Measurements from ENCODE around the gene SBF2.
"Not testable (repeated sequence)": the region's sequence is repeated elsewhere in the genome, so short reads cannot be mapped to it uniquely, and the experiment has no call there.

Gene SBF2

DNA sequence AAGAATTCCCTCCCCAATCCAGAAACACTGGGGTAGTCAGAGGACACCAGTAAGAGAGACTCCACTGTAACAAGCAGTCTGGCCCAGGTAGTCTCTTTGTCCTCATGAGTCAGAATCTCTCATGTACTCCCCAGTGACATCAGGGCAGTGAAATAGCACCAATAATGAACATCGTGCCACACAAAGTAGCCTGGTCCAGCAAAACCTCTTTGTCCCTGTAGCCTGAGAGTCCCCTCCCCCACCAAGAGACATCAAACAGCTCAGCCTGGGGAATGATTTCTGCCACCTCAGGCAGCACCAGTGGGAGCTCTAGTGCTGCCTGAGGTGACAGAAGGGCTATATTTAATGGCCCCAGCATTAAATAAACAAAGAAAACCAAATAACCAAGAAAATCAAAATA, 88.1 kb downstream of the SBF2 start:
- DNase-seq (ENCODE audit: low read depth in 2 of 2, low spot score in 1 of 2), result no peak

GRCh38 chr11:10204021-10204420, 90.0 kb downstream of the SBF2 start:
- DNase-seq (ENCODE audit: low read depth in 2 of 2, low spot score in 1 of 2), result no peak

- no peak for DNase-seq (ENCODE audit: low read depth in 2 of 2, low spot score in 1 of 2)
These were observed 92.7 kb downstream of the SBF2 start for GRCh38 chr11:10201343-10201742.

- no peak for DNase-seq (ENCODE audit: low read depth in 2 of 2, low spot score in 1 of 2)
These were observed 96.9 kb downstream of the SBF2 start for GRCh38 chr11:10197091-10197490.

DNA sequence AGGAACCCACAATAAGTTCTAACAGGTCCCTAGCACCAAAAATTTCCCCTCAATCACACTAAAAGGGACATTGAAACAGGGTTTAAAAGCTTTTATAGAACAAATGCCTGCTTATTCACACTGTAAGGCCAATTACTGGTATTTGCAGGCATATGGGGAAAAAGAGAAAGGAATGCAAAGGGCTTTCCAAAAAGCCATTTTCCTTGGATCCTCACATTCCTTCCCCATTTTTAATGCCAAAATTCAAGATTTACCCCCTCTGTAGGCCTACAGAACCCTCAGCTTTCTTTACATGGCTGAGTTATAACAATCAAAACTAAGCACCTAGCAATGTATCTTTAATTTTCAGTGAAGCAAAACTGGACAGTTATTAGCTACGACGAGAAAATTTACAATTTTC, 102.0 kb downstream of the SBF2 start:
- DNase-seq (ENCODE audit: low read depth in 2 of 2, low spot score in 1 of 2), result no peak

GRCh38 chr11:10181811-10182210, 112.2 kb downstream of the SBF2 start:
- DNase-seq (ENCODE audit: low read depth in 2 of 2, low spot score in 1 of 2), result no peak

- DNase-seq (ENCODE audit: low read depth in 2 of 2, low spot score in 1 of 2), result no peak
These were observed 129.4 kb downstream of the SBF2 start for GRCh38 chr11:10164621-10165020.

DNA sequence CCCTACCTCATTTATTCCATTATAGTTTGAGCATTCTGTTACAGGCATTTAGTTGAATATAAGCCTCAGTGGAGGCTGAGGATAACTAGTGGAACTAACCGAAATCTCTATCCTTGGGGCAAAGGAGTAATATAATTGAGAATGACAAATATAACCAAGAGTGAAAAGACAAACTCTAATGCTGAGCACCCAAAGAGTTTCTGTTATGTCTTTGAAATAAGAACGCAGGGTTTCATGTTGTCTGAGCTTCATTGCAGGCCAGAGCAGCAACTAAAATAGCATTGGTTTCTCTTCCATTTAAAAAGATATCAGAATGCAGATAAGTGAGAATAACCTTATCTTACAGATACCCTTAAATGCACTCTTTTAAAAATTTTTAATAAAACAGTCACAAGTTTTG, 131.8 kb downstream of the SBF2 start:
- no peak for DNase-seq (ENCODE audit: low read depth in 2 of 2, low spot score in 1 of 2)

DNA sequence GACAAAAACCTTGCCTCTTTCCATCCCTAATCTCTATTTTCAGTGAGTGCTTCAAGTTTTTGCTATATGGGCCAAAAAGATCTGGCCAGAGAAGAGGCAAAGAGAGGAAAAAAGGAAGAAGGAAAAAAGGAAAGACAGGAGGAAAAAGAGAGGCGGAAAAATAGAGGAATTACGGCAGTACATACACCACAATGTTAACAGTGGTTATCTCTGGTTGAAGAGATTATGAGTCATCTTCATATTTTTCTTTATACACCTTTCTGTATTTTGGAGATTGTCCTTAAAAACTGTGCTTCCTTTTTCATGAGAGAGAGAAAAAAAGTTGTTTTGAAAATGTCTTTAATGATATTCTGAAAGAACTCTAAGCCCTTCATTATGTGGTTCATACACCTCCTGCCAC, 133.7 kb downstream of the SBF2 start:
- DNase-seq (ENCODE audit: low read depth in 2 of 2, low spot score in 1 of 2), result no peak

DNA sequence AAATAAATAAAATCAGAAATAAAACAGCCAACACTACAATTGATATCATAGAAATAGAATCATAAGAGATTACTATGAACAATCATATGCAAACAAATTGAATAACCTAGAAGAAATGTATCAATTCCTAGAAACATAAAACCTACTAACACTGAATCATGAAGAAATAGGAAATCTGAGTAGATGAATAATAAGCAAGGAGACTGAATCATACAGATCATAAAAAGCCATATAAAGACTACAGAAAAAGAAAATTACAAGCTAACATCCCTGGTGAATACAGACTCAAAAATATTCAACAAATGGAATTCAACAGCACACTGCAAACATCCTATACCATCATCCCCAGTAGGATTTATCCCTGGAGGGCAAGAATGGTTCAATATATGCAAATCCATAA, 135.6 kb downstream of the SBF2 start:
- no peak for DNase-seq (ENCODE audit: low read depth in 2 of 2, low spot score in 1 of 2)

DNA sequence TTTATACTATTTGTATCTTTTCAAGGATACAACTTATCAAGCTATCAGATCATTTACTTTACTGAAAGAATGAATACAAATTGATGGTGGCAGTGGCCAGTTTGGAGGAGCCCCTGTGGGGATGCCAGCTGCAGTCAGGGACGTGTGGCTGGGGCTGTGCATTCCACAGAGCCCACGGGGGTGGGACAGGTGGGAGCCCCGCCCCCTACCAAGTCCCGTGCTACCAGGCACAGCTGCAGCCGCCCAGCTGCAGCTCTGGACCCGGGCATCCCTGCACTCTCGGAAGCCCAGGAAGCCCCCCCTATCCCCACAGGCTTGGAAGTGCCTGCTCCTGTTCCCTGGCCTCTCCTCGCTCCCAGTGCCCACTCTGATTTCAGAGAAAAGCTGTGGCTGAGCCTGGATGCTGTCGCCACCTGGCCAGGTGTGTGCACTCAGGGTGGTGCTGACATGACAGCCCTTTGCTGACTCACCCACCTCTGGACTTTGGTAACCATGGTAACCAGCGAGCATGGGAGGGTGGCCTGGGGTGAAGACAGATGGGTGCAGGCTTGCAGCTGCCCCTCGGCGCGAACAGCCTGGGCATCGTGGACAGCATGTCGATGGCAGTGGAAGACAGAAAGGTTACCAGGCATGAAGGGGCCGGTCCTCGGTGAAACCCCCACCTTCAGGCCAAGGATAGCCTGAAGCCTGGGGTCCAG, 138.1 kb downstream of the SBF2 start:
- no peak for DNase-seq (ENCODE audit: low read depth in 2 of 2, low spot score in 1 of 2)

GRCh38 chr11:10150800-10151199, 143.2 kb downstream of the SBF2 start:
- no peak for DNase-seq (ENCODE audit: low read depth in 2 of 2, low spot score in 1 of 2)

DNA sequence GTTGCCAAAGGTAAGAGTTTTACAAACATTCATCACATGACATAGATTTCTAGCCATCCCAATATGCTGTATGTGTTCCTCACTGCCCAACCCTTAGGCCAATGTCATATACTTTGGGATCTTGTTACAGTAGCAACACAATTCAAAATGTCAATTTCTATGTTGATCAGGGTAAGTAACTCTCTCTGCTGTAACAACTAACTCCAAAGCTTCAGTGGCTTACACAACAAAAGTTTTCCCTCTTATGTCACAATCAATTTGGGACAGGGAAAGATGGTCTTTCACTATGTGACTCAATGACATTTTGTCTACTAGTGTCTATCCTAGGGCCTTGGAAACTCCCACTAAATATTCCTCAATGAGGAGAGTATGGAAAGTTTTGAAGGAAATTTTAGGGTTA, 144.5 kb downstream of the SBF2 start:
- no peak for DNase-seq (ENCODE audit: low read depth in 2 of 2, low spot score in 1 of 2)

DNA sequence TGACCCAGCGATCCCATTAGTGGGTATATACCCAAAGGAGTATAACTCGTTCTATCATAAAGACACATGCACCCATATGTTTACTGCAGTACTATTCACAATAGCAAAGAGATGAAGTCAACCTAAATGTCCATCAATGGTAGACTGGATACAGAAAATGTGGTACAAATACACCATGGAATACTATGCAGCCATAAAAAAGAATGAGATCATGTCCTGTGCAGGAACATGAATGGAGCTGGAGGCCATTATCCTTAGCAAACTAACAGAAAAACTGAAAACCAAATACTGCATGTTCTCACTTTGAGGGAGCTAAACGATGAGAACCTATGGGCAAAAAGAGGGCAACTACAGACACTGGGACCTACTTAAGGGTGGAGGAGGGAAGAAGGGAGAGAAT, 146.8 kb downstream of the SBF2 start:
- DNase-seq (ENCODE audit: low read depth in 2 of 2, low spot score in 1 of 2), result no peak

DNA sequence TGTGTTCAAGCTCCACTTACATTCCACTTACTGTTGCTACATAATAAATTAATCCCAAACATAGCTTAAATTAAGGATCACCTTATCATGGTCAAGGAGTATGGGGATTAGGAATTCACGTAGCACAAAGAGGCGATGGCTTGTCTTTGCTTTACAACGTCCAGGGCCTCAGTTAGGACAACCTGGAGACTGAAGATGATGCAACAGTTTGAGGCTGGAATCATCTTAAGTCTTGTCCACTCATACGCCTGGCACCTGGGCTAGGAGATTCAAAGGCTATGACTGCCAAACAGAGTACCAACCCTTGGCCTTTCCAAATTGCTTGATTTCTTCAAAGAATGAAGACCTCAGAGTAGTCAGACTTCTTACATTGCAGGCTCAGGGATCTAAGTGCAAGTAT, 149.1 kb downstream of the SBF2 start:
- DNase-seq (ENCODE audit: low read depth in 2 of 2, low spot score in 1 of 2), result no peak

DNA sequence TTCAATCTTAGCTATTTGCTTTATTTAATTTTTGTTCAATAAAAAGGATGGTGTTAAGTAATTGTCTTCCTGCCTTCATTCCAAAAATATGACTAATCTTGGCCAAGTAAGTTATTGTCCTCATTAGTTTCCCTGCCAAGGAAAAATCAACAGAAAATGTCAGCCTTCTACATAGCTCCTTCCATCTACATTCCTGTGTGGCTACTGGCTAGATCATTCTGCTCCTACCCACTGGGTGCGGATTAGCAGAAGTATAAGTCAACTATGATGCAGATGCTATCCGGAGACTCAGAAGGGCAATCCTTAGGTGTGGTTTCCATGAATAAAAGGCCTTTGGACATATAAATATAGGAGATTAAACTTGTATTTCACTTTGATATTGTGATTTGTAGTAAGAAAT, 154.4 kb downstream of the SBF2 start:
- DNase-seq (ENCODE audit: low read depth in 2 of 2, low spot score in 1 of 2), result no peak

DNA sequence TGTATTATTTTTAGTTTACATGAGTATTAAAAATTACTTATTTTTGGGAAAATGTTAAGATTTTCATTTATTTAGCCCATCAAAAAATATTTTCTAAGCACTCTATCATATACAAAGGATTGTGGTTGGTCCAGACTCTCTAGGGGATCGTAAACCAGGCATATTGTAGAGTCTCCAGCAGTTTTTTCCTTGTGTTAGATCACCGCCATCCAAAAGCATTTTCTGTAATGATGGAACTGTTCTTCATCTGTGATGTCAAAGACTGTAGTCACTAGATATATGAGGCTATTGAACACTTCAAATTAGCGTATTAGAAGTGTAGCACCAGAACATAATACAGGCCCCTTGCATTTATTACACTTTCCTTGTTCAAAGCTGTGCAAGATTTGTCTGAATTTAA, 154.9 kb downstream of the SBF2 start:
- no peak for DNase-seq (ENCODE audit: low read depth in 2 of 2, low spot score in 1 of 2)

GRCh38 chr11:10134975-10135481, 159.0 kb downstream of the SBF2 start:
- DNase-seq (ENCODE audit: low read depth in 2 of 2, low spot score in 1 of 2), result no peak

DNA sequence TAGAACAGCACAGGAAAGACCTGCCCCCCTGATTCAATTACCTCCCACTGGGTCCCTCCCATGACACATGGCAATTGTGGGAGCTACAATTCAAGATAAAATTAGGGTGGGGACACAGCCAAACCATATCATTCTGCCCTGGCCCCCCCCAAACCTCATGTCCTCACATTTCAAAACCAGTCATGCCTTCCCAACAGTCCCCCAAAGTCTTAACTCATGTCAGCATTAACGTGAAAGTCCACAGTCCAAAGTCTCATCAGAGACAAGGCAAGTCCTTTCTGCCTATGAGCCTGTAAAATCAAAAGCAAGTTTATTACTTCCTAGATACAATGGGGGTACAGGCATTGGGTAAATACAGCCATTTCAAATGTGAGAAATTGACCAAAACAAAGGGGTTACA, 159.8 kb downstream of the SBF2 start:
- DNase-seq (ENCODE audit: low read depth in 2 of 2, low spot score in 1 of 2), result not testable (repeated sequence)

DNA sequence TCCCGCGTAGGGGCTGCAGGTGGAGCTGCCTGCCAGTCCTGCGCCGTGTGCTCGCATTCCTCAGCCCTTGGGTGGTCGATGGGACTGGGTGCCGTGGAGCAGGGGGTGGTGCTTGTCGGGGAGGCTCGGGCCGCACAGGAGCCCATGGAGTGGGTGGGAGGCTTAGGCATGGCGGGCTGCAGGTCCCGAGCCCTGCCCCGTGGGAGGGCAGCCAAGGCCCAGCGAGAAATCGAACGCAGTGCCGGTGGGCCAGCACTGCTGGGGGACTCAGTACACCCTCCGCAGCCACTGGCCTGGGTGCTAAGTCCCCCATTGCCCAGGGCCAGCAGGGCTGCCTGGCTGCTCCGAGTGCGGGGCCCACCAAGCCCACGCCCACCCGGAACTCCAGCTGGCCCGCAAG, 160.8 kb downstream of the SBF2 start:
- not testable (repeated sequence) for DNase-seq (ENCODE audit: low read depth in 2 of 2, low spot score in 1 of 2)

DNA sequence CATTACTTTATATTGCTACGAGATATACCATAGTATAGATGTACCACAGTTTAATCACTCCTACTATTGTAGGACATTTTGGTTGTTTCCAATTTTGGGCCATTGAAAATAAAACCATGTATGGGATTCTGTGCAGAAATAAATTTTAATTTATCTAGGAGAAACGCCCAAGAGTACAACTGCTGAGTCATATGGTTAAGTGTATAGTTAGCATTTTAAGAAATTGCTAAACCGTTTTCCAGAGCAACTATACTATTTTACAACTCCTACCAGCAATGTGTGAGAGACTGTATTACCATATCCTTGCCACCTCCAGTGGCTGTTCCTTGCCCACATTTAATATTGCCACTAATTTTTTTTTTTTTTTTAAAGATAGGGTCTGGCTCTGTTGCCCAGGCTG, 163.1 kb downstream of the SBF2 start:
- DNase-seq (ENCODE audit: low read depth in 2 of 2, low spot score in 1 of 2), result no peak

DNA sequence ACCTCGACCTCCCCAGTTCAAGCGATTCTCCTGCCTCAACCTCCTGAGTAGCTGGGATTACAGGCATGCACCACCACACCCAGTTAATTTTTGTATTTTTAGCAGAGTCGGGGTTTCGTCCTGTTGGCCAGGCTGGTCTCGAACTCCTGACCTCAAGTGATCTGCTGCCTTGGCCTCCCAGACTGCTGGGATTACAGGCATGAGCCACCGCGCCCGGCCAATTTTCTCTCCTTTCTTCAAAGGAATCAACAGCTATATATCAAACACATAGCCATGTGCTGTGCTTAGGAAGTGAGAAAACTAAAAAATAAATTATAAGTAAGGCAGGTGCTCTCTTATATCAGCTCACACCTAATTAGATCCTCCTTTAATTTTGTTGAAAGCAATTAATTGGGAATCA, 164.8 kb downstream of the SBF2 start:
- DNase-seq (ENCODE audit: low read depth in 2 of 2, low spot score in 1 of 2), result not testable (repeated sequence)

DNA sequence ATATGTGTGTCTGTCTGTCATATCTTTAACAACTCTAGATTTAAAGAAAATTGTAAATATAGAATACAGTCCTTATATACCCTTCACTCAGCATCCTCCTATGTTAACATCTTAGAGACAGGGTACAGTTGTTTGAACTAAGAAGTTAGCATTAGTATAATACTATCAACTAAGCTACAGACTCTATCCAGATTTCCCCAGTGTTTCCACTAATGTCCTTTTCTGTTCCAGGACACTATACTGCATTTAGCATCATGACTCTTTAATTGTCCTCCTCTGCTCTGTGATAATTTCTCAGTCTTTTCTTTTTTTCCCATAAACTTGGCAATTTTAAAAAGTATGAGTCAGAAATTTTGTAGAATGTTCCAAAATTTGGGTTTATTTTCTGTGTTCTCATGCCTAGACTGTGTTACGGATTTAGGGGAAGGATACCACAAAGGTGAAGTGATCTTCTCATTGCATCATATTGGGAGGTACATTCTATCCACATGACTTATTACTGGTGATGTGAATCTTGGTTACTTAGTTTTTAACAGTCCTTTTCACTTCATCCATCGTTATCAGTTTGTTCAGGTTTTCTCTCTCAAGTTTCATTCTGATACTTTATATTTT, 168.4 kb downstream of the SBF2 start:
- no peak for DNase-seq (ENCODE audit: low read depth in 2 of 2, low spot score in 1 of 2)

Data from stimulated activated CD8-positive, alpha-beta memory T cell treated with anti-CD3 and anti-CD28 coated beads, Interleukin-4, amount 100 ng/mL, for 4 hours (primary cell).